HL-60 (cell line): ENCODE data around the gene FOXC2.

Source experiments
- CTCF ChIP-seq: IDR thresholded peaks from one replicate; pipeline ENCODE4 v1.5.1; 2011; ENCODE audit warnings: low read length, control low read depth, inconsistent platforms; ENCODE audit not compliant: insufficient read depth
- POLR2AphosphoS5 ChIP-seq: IDR thresholded peaks from 2 replicates; pipeline ENCODE4 v1.6.1; 2012; ENCODE audit warnings: low read depth
- SPI1 ChIP-seq: IDR thresholded peaks from 2 replicates; pipeline ENCODE4 v1.6.1; 2012; ENCODE audit warnings: low read depth, mild to moderate bottlenecking, borderline replicate concordance

GRCh38 chr16:86522634-86523033, 44.0 kb upstream of the FOXC2 start:
- TF ChIP-seq CTCF (no peak), SPI1 (no peak), POLR2AphosphoS5 (no peak)
